ENCODE measurements around the gene KCNB1. TPM values are rescaled to one million over a fixed set of nuclear protein-coding genes. Genes with fewer than 3 reads are reported as not detected.

KCNB1 gene
- total RNA-seq, 1 donor, result under 0.01 TPM

GRCh38 chr20:49466114-49466912 is 16.2 kb downstream of the KCNB1 start:
- H4K20me1 ChIP-seq (ENCODE audit: insufficient read depth, low read length), result no peaks in the 10 kb centered on the region
- H3K79me2 ChIP-seq (ENCODE audit: insufficient read depth, low read length), result no peaks in the 10 kb centered on the region
- no peak for DNase-seq (ENCODE audit: insufficient read length, low spot score, missing footprints)
- no peak overlapping the region for H3K4me2 ChIP-seq (ENCODE audit: insufficient read depth, low read length)
- H3K27me3 ChIP-seq (ENCODE audit: insufficient read depth, low read length), result peaks cover 31% of the 10 kb centered on the region
- no peaks in the 10 kb centered on the region for H3K9me3 ChIP-seq (ENCODE audit: low read depth, low read length)
- H3K4me3 ChIP-seq (ENCODE audit: insufficient read depth, low read length), result no peak overlapping the region
- TF ChIP-seq CTCF (IDR thresholded peaks at IDR 0.05; ENCODE audit: extremely low read depth, low read depth, low read length), result no peak
- H3K4me1 ChIP-seq (ENCODE audit: insufficient read depth, low read length), result no peaks in the 10 kb centered on the region
- H3K36me3 ChIP-seq (ENCODE audit: insufficient read depth, low read length), result no peaks in the 10 kb centered on the region
- H2AFZ ChIP-seq (ENCODE audit: low read length), result no peak overlapping the region
- H3K27ac ChIP-seq (ENCODE audit: low read depth, low read length), result no peak overlapping the region

GRCh38 chr20:49464556-49464955 is 17.9 kb downstream of the KCNB1 start:
- no peak for TF ChIP-seq CTCF (IDR thresholded peaks at IDR 0.05; ENCODE audit: extremely low read depth, low read depth, low read length)
- no peaks in the 10 kb centered on the region for H3K79me2 ChIP-seq (ENCODE audit: insufficient read depth, low read length)
- H3K9me3 ChIP-seq (ENCODE audit: low read depth, low read length), result no peaks in the 10 kb centered on the region
- H3K36me3 ChIP-seq (ENCODE audit: insufficient read depth, low read length), result no peaks in the 10 kb centered on the region
- no peak overlapping the region for H2AFZ ChIP-seq (ENCODE audit: low read length)
- H3K4me3 ChIP-seq (ENCODE audit: insufficient read depth, low read length), result no peak overlapping the region
- peaks cover 31% of the 10 kb centered on the region for H3K27me3 ChIP-seq (ENCODE audit: insufficient read depth, low read length)
- no peak overlapping the region for H3K4me2 ChIP-seq (ENCODE audit: insufficient read depth, low read length)
- DNase-seq (ENCODE audit: insufficient read length, low spot score, missing footprints), result no peak
- no peak overlapping the region for H3K27ac ChIP-seq (ENCODE audit: low read depth, low read length)
- no peaks in the 10 kb centered on the region for H4K20me1 ChIP-seq (ENCODE audit: insufficient read depth, low read length)
- peaks cover 4% of the 10 kb centered on the region for H3K4me1 ChIP-seq (ENCODE audit: insufficient read depth, low read length)

GRCh38 chr20:49462626-49463025 is 19.8 kb downstream of the KCNB1 start:
- no peak for TF ChIP-seq CTCF (IDR thresholded peaks at IDR 0.05; ENCODE audit: extremely low read depth, low read depth, low read length)
- Histone ChIP-seq H3K9me3 (ENCODE audit: low read depth, low read length) (no peaks in the 10 kb centered on the region), H3K27ac (ENCODE audit: low read depth, low read length) (no peak overlapping the region), H3K27me3 (ENCODE audit: insufficient read depth, low read length) (peaks cover 37% of the 10 kb centered on the region), H4K20me1 (ENCODE audit: insufficient read depth, low read length) (no peaks in the 10 kb centered on the region), H2AFZ (ENCODE audit: low read length) (no peak overlapping the region), H3K4me2 (ENCODE audit: insufficient read depth, low read length) (no peak overlapping the region), H3K79me2 (ENCODE audit: insufficient read depth, low read length) (no peaks in the 10 kb centered on the region), H3K4me3 (ENCODE audit: insufficient read depth, low read length) (no peak overlapping the region), H3K4me1 (ENCODE audit: insufficient read depth, low read length) (peaks cover 4% of the 10 kb centered on the region), H3K36me3 (ENCODE audit: insufficient read depth, low read length) (no peaks in the 10 kb centered on the region)
- no peak for DNase-seq (ENCODE audit: insufficient read length, low spot score, missing footprints)

- Histone ChIP-seq H3K79me2 (ENCODE audit: insufficient read depth, low read length) (no peaks in the 10 kb centered on the region), H3K4me1 (ENCODE audit: insufficient read depth, low read length) (peaks cover 4% of the 10 kb centered on the region), H3K27me3 (ENCODE audit: insufficient read depth, low read length) (peaks cover 41% of the 10 kb centered on the region), H3K4me3 (ENCODE audit: insufficient read depth, low read length) (no peak overlapping the region), H3K27ac (ENCODE audit: low read depth, low read length) (no peak overlapping the region), H3K4me2 (ENCODE audit: insufficient read depth, low read length) (no peak overlapping the region), H4K20me1 (ENCODE audit: insufficient read depth, low read length) (no peaks in the 10 kb centered on the region), H3K9me3 (ENCODE audit: low read depth, low read length) (no peaks in the 10 kb centered on the region), H2AFZ (ENCODE audit: low read length) (no peak overlapping the region), H3K36me3 (ENCODE audit: insufficient read depth, low read length) (no peaks in the 10 kb centered on the region)
- no peak for DNase-seq (ENCODE audit: insufficient read length, low spot score, missing footprints)
- TF ChIP-seq CTCF (IDR thresholded peaks at IDR 0.05; ENCODE audit: extremely low read depth, low read depth, low read length), result no peak
Observed at GRCh38 chr20:49461894-49462620, 20.4 kb downstream of the KCNB1 start.

Measured in osteoblast (primary cell).